Measurements from ENCODE around the gene PIR.

PIR gene

GRCh38 chrX:15507005-15507404, 13.9 kb upstream of the PIR start:
- Histone ChIP-seq H3K4me2 (ENCODE audit: low read length) (no peak overlapping the region), H2AFZ (ENCODE audit: low read depth, low read length) (no peak overlapping the region), H4K20me1 (ENCODE audit: insufficient read depth, low read length) (no peaks in the 10 kb centered on the region), H3K27me3 (ENCODE audit: low read depth, low read length) (no peaks in the 10 kb centered on the region), H3K9me3 (ENCODE audit: insufficient read depth, low read length) (no peaks in the 10 kb centered on the region), H3K36me3 (replicated peaks; ENCODE audit: low read depth, low read length) (no peaks in the 10 kb centered on the region), H3K9ac (ENCODE audit: low read length) (no peak overlapping the region), H3K4me3 (ENCODE audit: low read length) (no peak overlapping the region), H3K79me2 (ENCODE audit: low read length) (no peaks in the 10 kb centered on the region), H3K27ac (ENCODE audit: low read length) (no peak overlapping the region), H3K4me1 (ENCODE audit: low read length) (no peaks in the 10 kb centered on the region)
- TF ChIP-seq EZH2phosphoT487 (IDR thresholded peaks at IDR 0.05; ENCODE audit: low read depth) (no peak), CTCF (IDR thresholded peaks at IDR 0.05; ENCODE audit: low read depth, low read length) (no peak)

- no peak overlapping the region for H3K9ac ChIP-seq (ENCODE audit: low read length)
These were observed 12.0 kb upstream of the PIR start for GRCh38 chrX:15505101-15505500.

GRCh38 chrX:15504661-15505060, 11.5 kb upstream of the PIR start:
- no peaks in the 10 kb centered on the region for H4K20me1 ChIP-seq (ENCODE audit: insufficient read depth, low read length)
- H3K27ac ChIP-seq (ENCODE audit: low read length), result no peak overlapping the region
- no peak overlapping the region for H3K4me3 ChIP-seq (ENCODE audit: low read length)
- H3K4me2 ChIP-seq (ENCODE audit: low read length), result no peak overlapping the region
- no peak overlapping the region for H2AFZ ChIP-seq (ENCODE audit: low read depth, low read length)
- H3K27me3 ChIP-seq (ENCODE audit: low read depth, low read length), result no peaks in the 10 kb centered on the region
- H3K9ac ChIP-seq (ENCODE audit: low read length), result no peak overlapping the region
- TF ChIP-seq CTCF (IDR thresholded peaks at IDR 0.05; ENCODE audit: low read depth, low read length) (no peak), EZH2phosphoT487 (IDR thresholded peaks at IDR 0.05; ENCODE audit: low read depth) (no peak)
- H3K79me2 ChIP-seq (ENCODE audit: low read length), result no peaks in the 10 kb centered on the region
- H3K4me1 ChIP-seq (ENCODE audit: low read length), result no peaks in the 10 kb centered on the region
- H3K9me3 ChIP-seq (ENCODE audit: insufficient read depth, low read length), result no peaks in the 10 kb centered on the region
- no peaks in the 10 kb centered on the region for H3K36me3 ChIP-seq (replicated peaks; ENCODE audit: low read depth, low read length)

More at GRCh38 chrX:15505101-15505500, 12.0 kb upstream of the PIR start:
- no peaks in the 10 kb centered on the region for H3K79me2 ChIP-seq (ENCODE audit: low read length)
- TF ChIP-seq CTCF (IDR thresholded peaks at IDR 0.05; ENCODE audit: low read depth, low read length), result no peak
- TF ChIP-seq EZH2phosphoT487 (IDR thresholded peaks at IDR 0.05; ENCODE audit: low read depth), result no peak
- no peak overlapping the region for H3K4me3 ChIP-seq (ENCODE audit: low read length)
- H3K27ac ChIP-seq (ENCODE audit: low read length), result no peak overlapping the region
- no peaks in the 10 kb centered on the region for H3K9me3 ChIP-seq (ENCODE audit: insufficient read depth, low read length)
- no peaks in the 10 kb centered on the region for H3K36me3 ChIP-seq (replicated peaks; ENCODE audit: low read depth, low read length)
- H3K4me1 ChIP-seq (ENCODE audit: low read length), result no peaks in the 10 kb centered on the region
- no peak overlapping the region for H2AFZ ChIP-seq (ENCODE audit: low read depth, low read length)
- H4K20me1 ChIP-seq (ENCODE audit: insufficient read depth, low read length), result no peaks in the 10 kb centered on the region
- H3K4me2 ChIP-seq (ENCODE audit: low read length), result no peak overlapping the region
- H3K27me3 ChIP-seq (ENCODE audit: low read depth, low read length), result no peaks in the 10 kb centered on the region

GRCh38 chrX:15501506-15501905, 8.4 kb upstream of the PIR start:
- H3K4me2 ChIP-seq (ENCODE audit: low read length), result no peak overlapping the region
- H3K27me3 ChIP-seq (ENCODE audit: low read depth, low read length), result no peaks in the 10 kb centered on the region
- no peaks in the 10 kb centered on the region for H3K9me3 ChIP-seq (ENCODE audit: insufficient read depth, low read length)
- H3K79me2 ChIP-seq (ENCODE audit: low read length), result no peaks in the 10 kb centered on the region
- no peaks in the 10 kb centered on the region for H3K4me1 ChIP-seq (ENCODE audit: low read length)
- H4K20me1 ChIP-seq (ENCODE audit: insufficient read depth, low read length), result no peaks in the 10 kb centered on the region
- TF ChIP-seq CTCF (IDR thresholded peaks at IDR 0.05; ENCODE audit: low read depth, low read length), result no peak
- no peak for TF ChIP-seq EZH2phosphoT487 (IDR thresholded peaks at IDR 0.05; ENCODE audit: low read depth)
- no peak overlapping the region for H3K9ac ChIP-seq (ENCODE audit: low read length)
- no peak overlapping the region for H2AFZ ChIP-seq (ENCODE audit: low read depth, low read length)
- no peaks in the 10 kb centered on the region for H3K36me3 ChIP-seq (replicated peaks; ENCODE audit: low read depth, low read length)
- H3K4me3 ChIP-seq (ENCODE audit: low read length), result no peak overlapping the region
- no peak overlapping the region for H3K27ac ChIP-seq (ENCODE audit: low read length)
